MM.1S (cell line): ENCODE results near the gene SLC6A19.

Source experiments
- DNase-seq: peaks from one replicate; pipeline ENCODE4 v3.0.0-alpha.2; 2015
- H2AFZ ChIP-seq: fragments of 300-600 bp; sonication (generic); 2 replicates; pipeline ENCODE4 v1.6.0; 2016; ENCODE audit warnings: antibody characterized with exemption, low read length
- H3F3A ChIP-seq: fragments of 300-600 bp; sonication (generic); 2 replicates; pipeline ENCODE4 v1.6.1; 2016; ENCODE audit warnings: mild to moderate bottlenecking, antibody characterized with exemption, low read length, moderate library complexity, mixed read lengths; ENCODE audit not compliant: insufficient read depth
- H3K27ac ChIP-seq: fragments of 300-600 bp; sonication (generic); 2 replicates; pipeline ENCODE4 v1.5.1; 2016; ENCODE audit warnings: mild to moderate bottlenecking, low read length
- H3K27me3 ChIP-seq: fragments of 300-600 bp; sonication (generic); replicated peaks from 2 replicates; pipeline ENCODE4 v1.6.0; 2016; ENCODE audit warnings: low read length; ENCODE audit not compliant: insufficient read depth
- H3K36me3 ChIP-seq: fragments of 300-600 bp; sonication (generic); replicated peaks from 2 replicates; pipeline ENCODE4 v1.6.1; 2016; ENCODE audit warnings: mild to moderate bottlenecking, low read length, mixed read lengths; ENCODE audit not compliant: insufficient read depth
- H3K4me1 ChIP-seq: fragments of 300-600 bp; sonication (generic); 2 replicates; pipeline ENCODE4 v1.6.1; 2016; ENCODE audit warnings: low read length, mixed read lengths
- H3K4me2 ChIP-seq: fragments of 300-600 bp; sonication (generic); 2 replicates; pipeline ENCODE4 v1.6.0; 2016; ENCODE audit warnings: low read depth, low read length
- H3K4me3 ChIP-seq: fragments of 300-600 bp; sonication (generic); 2 replicates; pipeline ENCODE4 v1.5.1; 2016; ENCODE audit warnings: low read length, mixed read lengths
- H3K79me2 ChIP-seq: fragments of 300-600 bp; sonication (generic); 2 replicates; pipeline ENCODE4 v1.6.1; 2016; ENCODE audit warnings: mixed run types, low read length, mixed read lengths
- H3K9ac ChIP-seq: fragments of 300-600 bp; sonication (generic); 2 replicates; pipeline ENCODE4 v1.6.1; 2016; ENCODE audit warnings: low read length, mixed read lengths
- H3K9me2 ChIP-seq: fragments of 300-600 bp; sonication (generic); replicated peaks from 2 replicates; pipeline ENCODE4 v1.6.1; 2016; ENCODE audit warnings: mild to moderate bottlenecking, low read length, mixed read lengths; ENCODE audit not compliant: insufficient read depth
- H3K9me3 ChIP-seq: fragments of 300-600 bp; sonication (generic); replicated peaks from 2 replicates; pipeline ENCODE4 v1.6.1; 2016; ENCODE audit warnings: mild to moderate bottlenecking, low read length, mixed read lengths; ENCODE audit not compliant: insufficient read depth
- H4K20me1 ChIP-seq: fragments of 300-600 bp; sonication (generic); 2 replicates; pipeline ENCODE4 v1.6.1; 2016; ENCODE audit warnings: mild to moderate bottlenecking, low read length, moderate library complexity, mixed read lengths; ENCODE audit not compliant: insufficient read depth
- CTCF ChIP-seq: fragments of 300-600 bp; sonication (generic); IDR thresholded peaks from 2 replicates; pipeline ENCODE4 v1.5.1; 2016; ENCODE audit warnings: antibody characterized with exemption, low read length, mixed read lengths
- EZH2 ChIP-seq: fragments of 300-600 bp; sonication (generic); optimal IDR thresholded peaks from 2 replicates; pipeline ENCODE3; 2017; ENCODE audit warnings: low read depth, mild to moderate bottlenecking, antibody characterized with exemption, low read length, mixed read lengths
- EZH2phosphoT487 ChIP-seq: fragments of 300-600 bp; sonication (generic); IDR thresholded peaks from 2 replicates; pipeline ENCODE4 v1.6.1; 2018; ENCODE audit warnings: antibody characterized with exemption, low read length

The SLC6A19 gene

GRCh38 chr5:1217596-1218206, 16.3 kb downstream of the SLC6A19 start:
- H3K36me3 ChIP-seq: no peaks in the 10 kb centered on the region
- no peak overlapping the region for H2AFZ ChIP-seq
- H3K9me3 ChIP-seq: no peaks in the 10 kb centered on the region
- no peaks in the 10 kb centered on the region for H3F3A ChIP-seq
- H3K79me2 ChIP-seq: no peaks in the 10 kb centered on the region
- no peaks in the 10 kb centered on the region for H4K20me1 ChIP-seq
- TF ChIP-seq CTCF: no peak
- TF ChIP-seq EZH2: no peak
- TF ChIP-seq EZH2phosphoT487: no peak
- no peak overlapping the region for H3K27ac ChIP-seq
- peaks cover 8% of the 10 kb centered on the region; the same call in 1 of the 2 replicates for H3K27me3 ChIP-seq
- DNase-seq: no peak
- no peak overlapping the region for H3K4me3 ChIP-seq
- no peak overlapping the region for H3K9ac ChIP-seq
- H3K4me2 ChIP-seq: no peak overlapping the region
- H3K4me1 ChIP-seq: no peaks in the 10 kb centered on the region
- H3K9me2 ChIP-seq: no peaks in the 10 kb centered on the region

GRCh38 chr5:1218351-1219080, 17.1 kb downstream of the SLC6A19 start:
- no peak overlapping the region for H3K4me3 ChIP-seq
- no peaks in the 10 kb centered on the region for H3K36me3 ChIP-seq
- no peak overlapping the region for H3K4me2 ChIP-seq
- H3F3A ChIP-seq: no peaks in the 10 kb centered on the region
- no peak overlapping the region for H3K9ac ChIP-seq
- no peaks in the 10 kb centered on the region for H3K9me3 ChIP-seq
- no peaks in the 10 kb centered on the region for H3K4me1 ChIP-seq
- no peaks in the 10 kb centered on the region for H3K79me2 ChIP-seq
- H3K9me2 ChIP-seq: no peaks in the 10 kb centered on the region
- H3K27me3 ChIP-seq: peaks cover 8% of the 10 kb centered on the region; the same call in 1 of the 2 replicates
- no peak for DNase-seq
- TF ChIP-seq CTCF (no peak), EZH2phosphoT487 (no peak), EZH2 (no peak)
- no peak overlapping the region for H2AFZ ChIP-seq
- no peaks in the 10 kb centered on the region for H4K20me1 ChIP-seq
- H3K27ac ChIP-seq: no peak overlapping the region

- Histone ChIP-seq H3K4me3 (no peak overlapping the region), H3K9me3 (no peaks in the 10 kb centered on the region), H2AFZ (no peak overlapping the region), H3K9ac (no peak overlapping the region), H3K4me2 (no peak overlapping the region), H3K27ac (no peak overlapping the region), H3F3A (no peaks in the 10 kb centered on the region), H3K79me2 (no peaks in the 10 kb centered on the region), H3K4me1 (no peaks in the 10 kb centered on the region), H3K27me3 (peaks cover 8% of the 10 kb centered on the region; the same call in 1 of the 2 replicates), H3K9me2 (no peaks in the 10 kb centered on the region), H3K36me3 (no peaks in the 10 kb centered on the region), H4K20me1 (no peaks in the 10 kb centered on the region)
- no peak for DNase-seq
- no peak for TF ChIP-seq EZH2phosphoT487
- TF ChIP-seq CTCF: no peak
- no peak for TF ChIP-seq EZH2
These were observed 17.8 kb downstream of the SLC6A19 start for GRCh38 chr5:1219098-1219767.
